GM21423 (cell line): ENCODE results near the gene KCNMB2.

ENCODE experiments used
- ATAC-seq: cut with Tn5 transposase; IDR thresholded peaks from one replicate; pipeline ENCODE4 v1.9.1; 2021; ENCODE audit warnings: mild to moderate bottlenecking, moderate library complexity; ENCODE audit not compliant: unreplicated experiment

KCNMB2 gene

DNA sequence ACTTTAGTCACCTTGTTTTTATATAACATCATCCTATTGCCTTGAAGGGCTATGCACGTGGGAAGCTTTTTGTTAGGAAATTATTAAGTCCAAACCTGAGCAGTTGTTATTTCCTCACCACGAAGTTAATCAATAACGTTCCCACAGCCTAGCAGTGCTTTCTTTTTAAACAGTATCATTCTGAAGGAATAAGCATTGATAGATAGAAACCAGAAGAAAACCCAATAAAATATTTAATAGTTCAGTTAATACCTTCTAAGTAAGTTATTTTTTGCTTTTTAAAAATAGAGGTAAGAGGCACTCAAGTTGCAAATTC lies 149.3 kb downstream of the KCNMB2 start:
- no peak for ATAC-seq

GRCh38 chr3:178686826-178687225 lies 150.6 kb downstream of the KCNMB2 start:
- no peak for ATAC-seq

- no peak for ATAC-seq
These were observed 154.3 kb downstream of the KCNMB2 start for GRCh38 chr3:178690571-178690970.

DNA sequence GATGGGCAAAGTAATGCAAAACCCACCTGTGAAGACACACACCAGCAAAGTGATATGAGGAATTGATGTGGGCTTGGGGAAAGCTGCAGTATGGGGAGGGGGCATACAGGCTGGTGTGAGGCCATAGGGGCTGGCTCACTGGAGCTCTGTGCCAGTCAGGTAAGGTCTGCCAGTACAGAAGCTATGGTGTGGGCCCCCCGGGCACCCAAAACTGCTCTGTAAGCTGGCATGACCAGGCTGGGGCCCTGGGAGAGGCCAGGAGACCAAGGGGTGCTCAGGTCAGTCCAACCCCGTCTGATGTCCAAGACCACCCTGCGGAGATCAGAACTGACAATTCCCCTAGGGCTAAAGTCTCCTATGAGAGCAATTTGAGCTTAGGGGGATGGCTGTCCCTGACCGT lies 163.1 kb downstream of the KCNMB2 start:
- ATAC-seq = no peak

GRCh38 chr3:178699810-178700209 lies 163.6 kb downstream of the KCNMB2 start:
- ATAC-seq = no peak

GRCh38 chr3:178703268-178703975 lies 167.2 kb downstream of the KCNMB2 start:
- ATAC-seq = no peak

DNA sequence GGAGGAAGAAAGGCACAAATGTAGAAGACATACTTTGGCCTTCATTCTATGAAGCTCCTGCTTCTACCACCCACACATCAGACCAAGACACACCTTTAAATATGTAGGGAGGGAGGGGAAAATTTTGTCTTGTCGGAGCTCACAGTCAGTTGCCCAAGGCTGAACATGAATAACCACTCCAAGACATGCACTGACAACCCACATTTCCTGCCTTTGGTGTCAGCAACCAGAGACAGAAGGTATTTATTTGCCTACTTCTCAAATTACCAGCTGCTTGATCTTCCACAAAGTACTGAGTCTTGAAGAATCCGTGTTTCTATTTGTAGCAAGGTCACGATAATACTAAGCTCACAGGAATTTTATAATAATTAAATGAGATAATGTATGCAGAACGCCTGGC lies 169.7 kb downstream of the KCNMB2 start:
- ATAC-seq = no peak

DNA sequence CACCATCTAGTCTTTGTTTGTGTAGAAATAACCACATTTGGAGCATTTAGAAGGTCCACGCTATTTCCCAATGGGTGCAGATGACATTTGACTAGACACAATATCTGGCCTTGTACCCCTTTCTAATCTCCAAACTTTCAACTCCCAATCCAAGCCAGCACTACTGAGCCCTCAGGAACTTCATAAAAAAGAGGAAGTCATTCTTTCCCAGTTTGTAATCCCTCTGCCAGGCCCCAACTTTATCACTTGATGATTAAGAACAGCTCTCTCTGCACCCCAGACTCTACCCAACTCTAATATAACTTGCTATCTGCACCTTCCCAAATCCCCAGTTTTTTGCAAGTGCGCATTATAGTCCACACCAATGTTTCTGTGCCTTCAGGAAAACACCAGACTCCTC lies 170.2 kb downstream of the KCNMB2 start:
- ATAC-seq = no peak

DNA sequence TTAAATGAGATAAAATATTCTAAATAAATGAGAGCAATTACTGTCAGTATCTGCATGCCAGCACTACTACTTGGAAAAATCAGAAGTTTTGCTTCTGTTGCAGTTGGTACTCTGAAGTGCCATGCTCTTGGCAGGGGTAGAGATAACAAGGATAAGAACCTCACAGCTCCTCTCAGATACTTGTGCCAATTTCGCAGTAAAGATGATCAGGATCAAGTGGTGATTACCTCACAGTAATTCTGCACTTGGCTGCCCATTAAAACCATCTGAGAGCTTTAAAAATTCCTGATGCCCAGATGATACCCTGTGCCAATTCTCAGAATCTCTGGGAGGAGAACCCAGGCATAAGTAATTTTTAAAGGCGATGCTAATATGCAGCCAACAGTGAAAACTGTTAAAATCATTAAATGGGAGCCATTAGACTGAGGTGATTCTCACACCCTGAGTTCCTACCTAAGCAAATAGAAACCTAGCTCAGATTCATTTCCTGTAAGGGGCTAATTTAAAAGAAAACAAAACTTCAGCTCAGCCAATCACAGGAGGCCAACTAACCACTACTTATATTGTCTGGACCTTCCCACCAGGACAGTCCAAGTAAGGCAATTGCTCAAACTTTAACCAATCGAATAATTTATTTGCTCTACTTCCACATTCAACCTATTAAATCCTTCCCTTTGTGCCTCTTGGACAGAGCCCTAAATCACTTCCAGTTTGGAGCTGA lies 171.2 kb downstream of the KCNMB2 start:
- ATAC-seq = no peak

- no peak for ATAC-seq
These were observed 172.8 kb downstream of the KCNMB2 start for GRCh38 chr3:178709051-178709450.

- ATAC-seq = no peak
These were observed 175.5 kb downstream of the KCNMB2 start for GRCh38 chr3:178711753-178712152.

GRCh38 chr3:178712247-178712646 lies 176.0 kb downstream of the KCNMB2 start:
- ATAC-seq = no peak

DNA sequence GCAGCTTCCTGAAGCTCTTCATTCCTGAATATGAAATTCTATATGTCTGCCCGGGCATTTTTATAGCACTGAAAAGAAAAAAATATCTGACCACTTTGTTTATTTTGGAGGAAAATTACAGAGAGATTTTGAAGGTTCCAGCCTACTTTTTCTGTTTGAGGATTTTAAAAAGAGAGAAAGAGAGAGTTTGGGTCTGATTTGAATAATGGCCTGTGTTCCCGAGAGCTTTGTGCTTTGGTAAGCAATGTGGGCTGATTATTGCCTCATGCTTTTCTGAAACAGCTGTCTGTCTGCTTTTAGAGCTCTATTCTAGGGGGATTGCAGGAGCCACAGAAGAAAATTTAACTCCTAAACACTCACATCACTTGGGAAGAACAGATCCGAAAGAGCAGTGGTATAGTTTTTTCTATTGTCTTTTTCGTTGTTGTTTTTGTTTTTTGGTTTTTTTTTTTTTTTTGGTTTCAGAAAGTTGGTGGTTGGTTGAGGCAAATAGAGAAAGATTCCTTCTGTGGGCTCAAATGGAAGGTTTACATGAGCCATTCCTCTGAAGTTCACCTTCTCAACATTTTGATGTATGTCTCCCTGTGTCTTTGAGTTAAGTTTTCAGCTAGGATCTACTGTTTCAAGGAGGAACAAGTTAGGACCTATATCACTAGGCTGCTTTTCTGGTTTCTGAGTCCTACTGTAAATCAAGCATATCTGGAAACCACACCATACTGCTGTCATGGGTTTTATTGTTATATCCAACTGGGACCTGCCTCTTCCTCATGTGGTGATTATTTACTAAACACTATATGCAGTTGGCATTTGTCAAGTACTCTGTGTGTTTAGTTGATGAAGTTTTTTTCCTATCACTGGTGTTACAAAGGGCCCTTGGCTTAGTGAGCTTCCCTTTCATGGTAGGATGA lies 178.9 kb downstream of the KCNMB2 start:
- ATAC-seq = no peak

GRCh38 chr3:178718995-178719635 lies 182.9 kb downstream of the KCNMB2 start:
- no peak for ATAC-seq

GRCh38 chr3:178732824-178733223 lies 196.6 kb downstream of the KCNMB2 start:
- ATAC-seq = no peak

DNA sequence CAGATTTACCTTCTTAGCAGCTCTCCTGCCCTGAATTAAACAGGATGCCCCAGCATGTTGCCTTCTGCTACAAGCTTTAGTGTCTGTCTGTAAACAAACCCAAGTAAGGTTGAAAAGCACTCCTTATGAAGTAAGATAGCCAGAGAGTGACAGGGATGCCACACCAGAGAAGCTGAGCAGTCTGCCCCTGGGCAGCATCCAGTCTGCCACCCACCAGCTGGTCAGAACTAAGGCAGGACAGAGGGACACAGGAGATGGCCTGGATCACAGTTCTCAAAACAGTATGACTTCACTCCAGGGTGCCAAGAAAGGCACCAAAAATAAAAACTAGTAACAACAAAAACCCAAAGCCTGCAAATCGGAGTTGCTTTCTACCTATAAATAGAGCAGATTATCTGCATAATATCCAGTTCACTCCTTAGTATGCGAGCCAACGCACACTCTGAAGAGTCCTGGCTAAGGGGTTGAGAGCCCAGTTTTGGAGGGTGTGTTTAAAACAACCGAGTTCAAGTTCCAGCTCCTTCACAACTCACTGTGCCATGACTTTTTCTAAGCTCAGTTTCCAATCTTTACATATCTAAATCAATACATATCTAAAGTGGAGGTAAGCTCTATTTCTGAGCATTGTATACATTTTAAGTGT lies 198.9 kb downstream of the KCNMB2 start:
- ATAC-seq = no peak

DNA sequence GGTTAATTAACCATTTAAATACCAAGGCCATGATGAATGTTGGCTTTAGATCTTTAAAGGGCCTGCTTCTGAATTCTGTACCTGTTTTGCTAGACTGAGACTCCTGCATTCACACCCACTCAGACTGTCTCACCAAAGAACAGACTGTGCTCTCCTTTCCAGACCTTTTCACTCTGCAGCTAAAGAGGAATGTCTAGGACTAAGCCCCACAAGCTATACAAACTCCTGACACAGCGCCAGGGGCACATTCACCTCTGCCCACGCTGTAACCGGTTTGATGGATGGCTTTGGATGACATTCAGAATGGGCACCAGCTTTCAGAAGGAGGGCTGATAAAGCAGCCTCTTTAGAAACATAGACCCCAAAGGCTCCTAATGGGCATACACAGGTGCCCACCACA lies 200.1 kb downstream of the KCNMB2 start:
- no peak for ATAC-seq

DNA sequence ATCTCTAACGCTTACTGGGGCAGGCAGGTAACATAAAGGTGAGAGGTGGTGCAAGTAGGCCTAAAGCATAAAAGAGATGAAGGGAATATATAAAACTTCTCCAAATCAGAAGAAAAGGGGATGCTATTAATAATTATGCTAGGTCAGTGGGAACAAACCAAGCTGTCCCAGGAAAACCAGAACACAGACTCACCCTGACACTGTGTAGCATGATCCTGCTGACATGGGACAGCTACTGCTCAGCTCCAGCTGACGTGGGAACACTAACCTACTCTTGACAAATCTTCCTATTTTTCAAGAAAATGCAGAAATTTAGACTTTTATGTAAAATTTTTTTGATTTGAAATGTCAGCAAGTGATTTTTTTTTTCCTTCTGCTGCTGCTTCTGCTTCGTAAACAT lies 203.5 kb downstream of the KCNMB2 start:
- ATAC-seq = no peak

DNA sequence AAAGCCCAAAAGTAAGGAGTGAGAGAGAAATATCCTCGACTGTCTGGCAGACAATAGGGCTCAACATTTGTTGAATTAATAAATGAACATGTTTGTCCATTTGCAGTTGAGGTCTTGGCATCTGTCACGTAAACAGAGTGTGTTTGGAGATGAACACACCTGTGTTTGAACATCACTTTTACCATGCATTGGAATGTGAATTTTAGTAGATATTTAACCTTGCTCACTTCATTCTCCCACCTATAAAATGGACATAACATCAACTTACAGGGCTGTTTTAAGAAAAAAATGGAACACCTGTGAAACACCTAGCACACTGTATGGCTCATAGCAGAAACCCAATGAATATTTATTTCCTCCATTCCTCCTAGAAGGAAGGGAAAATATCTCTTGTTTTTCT lies 204.8 kb downstream of the KCNMB2 start:
- no peak for ATAC-seq

- ATAC-seq = no peak
These were observed 207.1 kb downstream of the KCNMB2 start for GRCh38 chr3:178743297-178743696.
